Adipocyte (in vitro differentiated cells): ENCODE data around the gene AOX1.
A peak's percentile ranks its signal among the peaks of the same experiment; 100 is the strongest.
"Not testable (repeated sequence)": the region's sequence is repeated elsewhere in the genome, so short reads cannot be mapped to it uniquely, and the experiment has no call there.

Experiments
- DNase-seq: peaks from one replicate; pipeline ENCODE4 v3.0.0-alpha.2; 2015; ENCODE audit warnings: low read depth
- H3K27me3 ChIP-seq: replicated peaks from 2 replicates; pipeline ENCODE4 v1.7.0; 2013; ENCODE audit warnings: mild to moderate bottlenecking, low read length, moderate library complexity; ENCODE audit not compliant: control insufficient read depth, insufficient read depth
- H3K36me3 ChIP-seq: 2 replicates; pipeline ENCODE4 v1.7.0; 2013; ENCODE audit warnings: low read length, mild to moderate bottlenecking, moderate library complexity; ENCODE audit not compliant: control insufficient read depth, insufficient read depth, severe bottlenecking
- H3K4me1 ChIP-seq: 2 replicates; pipeline ENCODE4 v1.7.0; 2013; ENCODE audit warnings: mild to moderate bottlenecking, low read length, moderate library complexity; ENCODE audit not compliant: control insufficient read depth, insufficient read depth
- H3K4me3 ChIP-seq: 2 replicates; pipeline ENCODE4 v1.7.0; 2013; ENCODE audit warnings: mild to moderate bottlenecking, low read length, moderate library complexity
- H3K9ac ChIP-seq: 2 replicates; pipeline ENCODE4 v1.7.0; 2013; ENCODE audit warnings: mild to moderate bottlenecking, low read length, moderate library complexity
- H3K9me3 ChIP-seq: 2 replicates; pipeline ENCODE4 v1.7.0; 2013; ENCODE audit warnings: mild to moderate bottlenecking, low read length, moderate library complexity; ENCODE audit not compliant: control insufficient read depth

The AOX1 gene

GRCh38 chr2:200669308-200669707 lies 83.5 kb downstream of the AOX1 start:
- peaks cover 95% of the 10 kb centered on the region for H3K36me3 ChIP-seq
- H3K4me1 ChIP-seq: peaks cover 11% of the 10 kb centered on the region
- H3K4me3 ChIP-seq: no peak overlapping the region
- DNase-seq: no peak
- no peaks in the 10 kb centered on the region for H3K27me3 ChIP-seq
- H3K9me3 ChIP-seq: no peaks in the 10 kb centered on the region
- H3K9ac ChIP-seq: no peak overlapping the region

DNA sequence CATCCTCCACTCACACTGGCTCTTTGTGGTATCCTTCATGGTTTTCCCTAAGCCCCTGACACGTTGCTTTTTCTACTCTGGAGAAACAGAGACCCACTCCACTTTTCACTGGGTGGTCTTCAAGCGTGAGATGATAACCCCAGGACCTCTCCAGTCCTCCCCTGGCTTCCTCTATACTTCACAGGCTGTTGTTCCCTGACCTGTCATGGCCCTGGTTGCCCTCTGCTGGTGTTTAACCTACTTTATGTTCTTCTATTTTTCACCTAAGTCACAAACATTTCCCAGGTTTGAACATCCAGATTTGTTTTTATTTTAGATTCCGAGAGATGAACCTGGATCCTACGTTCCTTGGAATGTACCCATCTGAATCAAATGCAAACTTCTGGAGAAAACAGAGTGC lies 84.5 kb downstream of the AOX1 start:
- peaks cover 20% of the 10 kb centered on the region for H3K4me1 ChIP-seq
- H3K9me3 ChIP-seq: no peaks in the 10 kb centered on the region
- no peak for DNase-seq
- no peak overlapping the region for H3K4me3 ChIP-seq
- H3K27me3 ChIP-seq: no peaks in the 10 kb centered on the region
- peaks cover 94% of the 10 kb centered on the region for H3K36me3 ChIP-seq
- no peak overlapping the region for H3K9ac ChIP-seq

- Histone ChIP-seq H3K9ac (no peak overlapping the region), H3K27me3 (no peaks in the 10 kb centered on the region), H3K4me3 (no peak overlapping the region), H3K36me3 (peaks cover 89% of the 10 kb centered on the region), H3K4me1 (peaks cover 25% of the 10 kb centered on the region), H3K9me3 (no peaks in the 10 kb centered on the region)
- DNase-seq: no peak
Observed at GRCh38 chr2:200670751-200671150, 84.9 kb downstream of the AOX1 start.

DNA sequence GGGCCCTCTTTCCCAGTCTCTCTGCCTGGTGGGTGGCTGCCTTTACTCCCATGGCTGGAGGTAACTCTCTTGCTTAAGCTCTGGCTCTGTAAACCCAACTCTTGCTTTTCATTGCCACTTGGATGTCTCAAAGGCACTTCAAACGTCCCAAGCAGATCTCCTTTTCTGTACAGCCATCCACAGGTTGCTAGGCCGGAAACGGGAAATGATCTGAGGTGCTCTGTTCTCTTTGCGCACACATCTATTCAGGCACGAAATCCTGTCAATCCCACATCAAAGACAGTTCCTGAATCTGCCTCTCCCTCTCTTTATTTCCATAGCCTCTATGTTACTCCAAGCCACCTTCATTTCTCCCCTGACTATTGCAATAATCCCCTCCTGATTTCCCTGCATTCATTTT lies 87.4 kb downstream of the AOX1 start:
- DNase-seq: no peak
- H3K4me3 ChIP-seq: no peak overlapping the region
- H3K36me3 ChIP-seq: peaks cover 68% of the 10 kb centered on the region
- H3K9ac ChIP-seq: no peak overlapping the region
- peaks cover 31% of the 10 kb centered on the region for H3K4me1 ChIP-seq
- no peaks in the 10 kb centered on the region for H3K9me3 ChIP-seq
- no peaks in the 10 kb centered on the region for H3K27me3 ChIP-seq

DNA sequence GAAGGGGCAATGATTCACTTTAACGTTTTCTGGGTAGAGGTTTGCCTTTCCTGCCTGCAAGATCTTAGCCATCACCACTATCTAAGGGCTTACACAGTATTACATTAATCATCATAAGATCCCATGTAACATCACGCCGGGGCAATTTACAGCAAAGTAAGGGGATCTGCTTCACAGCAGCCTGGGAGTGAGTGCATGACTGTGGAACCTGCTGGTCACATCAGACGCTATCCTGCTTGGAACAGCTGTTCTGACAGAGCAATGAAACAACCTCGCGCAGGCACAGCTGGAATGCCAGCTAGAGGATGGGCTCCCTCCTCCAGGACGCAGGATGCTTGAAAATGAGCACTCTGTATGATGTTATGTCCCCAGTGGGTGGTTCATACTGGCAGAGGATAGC lies 89.0 kb downstream of the AOX1 start:
- Histone ChIP-seq H3K4me1 (peaks cover 47% of the 10 kb centered on the region), H3K9me3 (no peaks in the 10 kb centered on the region), H3K4me3 (no peak overlapping the region), H3K36me3 (peaks cover 51% of the 10 kb centered on the region), H3K9ac (no peak overlapping the region), H3K27me3 (no peaks in the 10 kb centered on the region)
- DNase-seq: no peak

GRCh38 chr2:200677171-200677570 lies 91.4 kb downstream of the AOX1 start:
- H3K9me3 ChIP-seq: no peaks in the 10 kb centered on the region
- H3K9ac ChIP-seq: peak overlapping the region; percentile 60
- H3K4me1 ChIP-seq: peaks cover 68% of the 10 kb centered on the region
- DNase-seq: no peak
- H3K27me3 ChIP-seq: no peaks in the 10 kb centered on the region
- peaks cover 28% of the 10 kb centered on the region for H3K36me3 ChIP-seq
- peak overlapping the region; percentile 45 for H3K4me3 ChIP-seq

GRCh38 chr2:200677721-200678532 lies 92.1 kb downstream of the AOX1 start:
- H3K9me3 ChIP-seq: no peaks in the 10 kb centered on the region
- H3K4me1 ChIP-seq: peaks cover 70% of the 10 kb centered on the region
- no peaks in the 10 kb centered on the region for H3K27me3 ChIP-seq
- H3K4me3 ChIP-seq: peak overlapping the region; percentile 45
- peaks cover 21% of the 10 kb centered on the region for H3K36me3 ChIP-seq
- DNase-seq: peak; percentile 89
- H3K9ac ChIP-seq: peak overlapping the region; percentile 65

DNA sequence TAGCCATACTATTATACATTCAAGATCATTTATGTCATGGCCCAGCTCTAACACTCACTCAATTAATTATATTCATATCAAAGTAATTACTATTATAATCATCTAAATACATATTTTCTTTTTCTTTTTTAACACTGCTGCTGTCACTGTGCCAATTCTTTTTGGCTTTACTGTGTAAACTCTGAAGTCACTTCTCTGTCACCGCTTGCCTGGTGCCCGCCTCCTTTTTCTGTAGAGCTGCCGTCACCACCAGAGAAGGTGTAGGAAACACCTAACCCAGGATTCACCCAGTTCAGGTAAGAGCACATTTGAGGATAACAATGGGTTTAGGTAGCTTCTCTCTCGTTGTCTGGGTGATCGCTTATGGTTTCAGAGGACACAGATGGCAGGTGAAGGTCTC lies 93.3 kb downstream of the AOX1 start:
- no peaks in the 10 kb centered on the region for H3K9me3 ChIP-seq

GRCh38 chr2:200679535-200679934 lies 93.7 kb downstream of the AOX1 start:
- Histone ChIP-seq H3K36me3 (peaks cover 6% of the 10 kb centered on the region), H3K27me3 (no peaks in the 10 kb centered on the region), H3K9me3 (no peaks in the 10 kb centered on the region), H3K4me3 (no peak overlapping the region), H3K9ac (no peak overlapping the region), H3K4me1 (peaks cover 68% of the 10 kb centered on the region)
- no peak for DNase-seq

More for the DNA sequence above, 93.3 kb downstream of the AOX1 start:
- peak overlapping the region; percentile 65 for H3K9ac ChIP-seq
- H3K36me3 ChIP-seq: peaks cover 9% of the 10 kb centered on the region
- no peak for DNase-seq
- H3K4me3 ChIP-seq: no peak overlapping the region
- H3K4me1 ChIP-seq: peaks cover 70% of the 10 kb centered on the region
- H3K27me3 ChIP-seq: no peaks in the 10 kb centered on the region

DNA sequence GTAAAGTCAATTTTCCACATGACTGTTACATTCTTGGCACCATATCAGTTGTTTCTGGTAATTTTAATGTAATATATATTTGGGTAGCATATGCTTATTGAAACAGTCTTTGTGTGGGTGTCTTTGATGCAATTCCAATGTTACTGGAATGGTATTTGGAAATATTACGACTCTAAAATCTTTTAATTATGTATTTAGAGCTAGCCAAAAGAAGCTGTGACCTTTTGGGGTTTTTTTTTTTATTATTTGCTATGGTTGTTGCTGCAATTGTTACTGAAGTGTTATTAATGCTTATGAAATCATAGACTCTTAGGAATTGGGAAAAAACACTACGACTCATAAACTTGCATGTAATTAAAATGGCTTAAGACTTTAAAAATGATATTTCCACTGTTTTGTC lies 95.9 kb downstream of the AOX1 start:
- Histone ChIP-seq H3K9me3 (no peaks in the 10 kb centered on the region), H3K4me3 (peak overlapping the region; percentile 50), H3K4me1 (peaks cover 54% of the 10 kb centered on the region), H3K27me3 (no peaks in the 10 kb centered on the region), H3K9ac (peak overlapping the region; percentile 37), H3K36me3 (no peaks in the 10 kb centered on the region)
- peak; percentile 48 for DNase-seq

- not testable (repeated sequence) for H3K9me3 ChIP-seq, DNase-seq, H3K36me3 ChIP-seq, H3K27me3 ChIP-seq
- Histone ChIP-seq H3K9ac (peak overlapping the region; percentile 37), H3K4me3 (peak overlapping the region; percentile 50), H3K4me1 (peaks cover 47% of the 10 kb centered on the region)
Observed at GRCh38 chr2:200682407-200682806, 96.6 kb downstream of the AOX1 start.
